Adrenal gland (tissue), 5 donors: ENCODE data around the gene AMOTL2.

Experiments used
- CTCF ChIP-seq, 6 experiments: fragments of 450-650 bp in 4 of 6; fragments of 200-600 bp in 2 of 6; sonication (generic) in 1 of 6; IDR thresholded peaks; 1 replicate in 5 of 6; 2 replicates in 1 of 6; pipeline versions ENCODE4 v1.5.1 to v1.8.0; 2016 to 2021; ENCODE audit warnings: antibody characterized with exemption in 6 of 6, mild to moderate bottlenecking in 2 of 6, moderate library complexity in 1 of 6
- POLR2A ChIP-seq, 2 donors: fragments of 450-650 bp; IDR thresholded peaks; one replicate each; pipeline ENCODE4 v1.6.1; 2017; ENCODE audit warnings: antibody characterized with exemption in 2 of 2, mild to moderate bottlenecking in 2 of 2, moderate library complexity in 1 of 2
- donor health status: DM: no; HTN: no; CAD: no.

DNA sequence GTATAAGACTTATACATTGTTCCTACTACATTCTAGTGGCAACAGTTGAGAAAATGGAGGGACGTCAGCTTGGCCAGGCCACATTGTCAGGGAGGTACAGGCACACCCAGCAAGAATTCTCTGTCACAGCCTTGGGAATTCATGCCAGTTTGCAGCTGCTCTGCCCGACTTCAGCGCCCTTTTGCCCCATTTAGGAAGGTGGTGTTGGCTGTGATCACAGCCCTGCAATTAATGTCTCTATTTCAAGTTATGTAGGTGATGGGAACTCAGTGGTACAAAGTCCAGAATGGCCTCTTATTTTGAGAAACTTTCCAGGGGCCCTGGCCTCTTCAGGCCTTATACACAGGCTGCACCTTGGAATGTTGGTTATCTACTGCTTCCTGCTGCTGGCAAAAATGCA lies 26.7 kb downstream of the AMOTL2 start:
- no peak for TF ChIP-seq CTCF (IDR thresholded peaks at IDR 0.05)
- no peak for TF ChIP-seq POLR2A (IDR thresholded peaks at IDR 0.05)
